HFF-Myc (cell line): Measurements from ENCODE around the gene SYNE1.

Experiments
- DNase-seq: peaks from one replicate; pipeline ENCODE4 v3.0.0-alpha.2; 2011; ENCODE audit warnings: low read depth; ENCODE audit errors: extremely low read depth
- H3K4me3 ChIP-seq: replicated peaks from 2 replicates; pipeline ENCODE4 v1.5.1; 2011; ENCODE audit warnings: low read depth, mild to moderate bottlenecking, control low read depth, low read length
- TF ChIP-seq, protein P1 (sequence below): IDR thresholded peaks from 2 replicates; pipeline ENCODE4 v1.5.1; 2012; ENCODE audit warnings: mild to moderate bottlenecking, low read depth, low read length, control low read depth; ENCODE audit errors: missing control alignments

Gene SYNE1

DNA sequence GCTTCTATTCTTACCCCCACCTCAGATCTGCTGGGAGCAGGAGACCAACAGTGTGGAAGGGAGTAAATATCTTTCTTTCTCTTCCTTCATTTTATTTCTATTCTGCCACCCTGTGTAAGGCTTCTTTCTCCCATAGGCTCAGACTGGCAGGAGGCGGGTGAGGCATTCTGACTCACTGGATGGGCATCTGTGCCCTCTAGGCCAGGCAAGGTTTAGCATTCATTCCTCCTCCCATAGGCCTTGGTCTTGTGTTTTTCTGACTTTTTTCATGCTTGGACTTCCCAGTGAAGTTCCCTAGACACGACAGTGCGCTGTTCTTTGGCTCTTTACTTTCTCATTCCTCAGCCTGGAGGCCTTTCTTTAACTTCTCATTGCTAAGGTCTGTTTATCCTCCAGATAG is 235.2 kb downstream of the SYNE1 start:
- DNase-seq: no peak
- TF ChIP-seq, protein P1, sequence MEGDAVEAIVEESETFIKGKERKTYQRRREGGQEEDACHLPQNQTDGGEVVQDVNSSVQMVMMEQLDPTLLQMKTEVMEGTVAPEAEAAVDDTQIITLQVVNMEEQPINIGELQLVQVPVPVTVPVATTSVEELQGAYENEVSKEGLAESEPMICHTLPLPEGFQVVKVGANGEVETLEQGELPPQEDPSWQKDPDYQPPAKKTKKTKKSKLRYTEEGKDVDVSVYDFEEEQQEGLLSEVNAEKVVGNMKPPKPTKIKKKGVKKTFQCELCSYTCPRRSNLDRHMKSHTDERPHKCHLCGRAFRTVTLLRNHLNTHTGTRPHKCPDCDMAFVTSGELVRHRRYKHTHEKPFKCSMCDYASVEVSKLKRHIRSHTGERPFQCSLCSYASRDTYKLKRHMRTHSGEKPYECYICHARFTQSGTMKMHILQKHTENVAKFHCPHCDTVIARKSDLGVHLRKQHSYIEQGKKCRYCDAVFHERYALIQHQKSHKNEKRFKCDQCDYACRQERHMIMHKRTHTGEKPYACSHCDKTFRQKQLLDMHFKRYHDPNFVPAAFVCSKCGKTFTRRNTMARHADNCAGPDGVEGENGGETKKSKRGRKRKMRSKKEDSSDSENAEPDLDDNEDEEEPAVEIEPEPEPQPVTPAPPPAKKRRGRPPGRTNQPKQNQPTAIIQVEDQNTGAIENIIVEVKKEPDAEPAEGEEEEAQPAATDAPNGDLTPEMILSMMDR: no peak
- no peak overlapping the region for H3K4me3 ChIP-seq

DNA sequence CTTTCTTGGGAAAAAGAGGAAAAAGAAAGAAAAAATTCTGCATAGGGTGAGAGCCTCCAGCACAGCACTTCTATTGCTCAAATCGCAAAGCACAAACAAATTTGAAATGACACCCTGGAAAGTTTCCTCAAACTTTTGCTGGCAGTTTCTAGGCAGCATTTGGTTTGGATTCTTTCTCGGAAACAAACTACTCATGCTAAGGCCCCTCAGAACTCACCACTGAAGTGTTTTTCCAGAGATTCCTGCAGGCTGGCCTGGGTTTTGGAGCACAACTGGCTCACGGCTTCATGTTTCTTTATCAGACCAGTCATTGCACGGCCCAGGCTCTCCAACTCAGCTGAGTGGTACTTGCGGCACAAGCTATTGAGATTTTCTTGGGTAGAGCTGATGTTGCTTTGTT is 237.8 kb downstream of the SYNE1 start:
- H3K4me3 ChIP-seq: no peak overlapping the region
- DNase-seq: no peak
- TF ChIP-seq, protein P1: no peak

DNA sequence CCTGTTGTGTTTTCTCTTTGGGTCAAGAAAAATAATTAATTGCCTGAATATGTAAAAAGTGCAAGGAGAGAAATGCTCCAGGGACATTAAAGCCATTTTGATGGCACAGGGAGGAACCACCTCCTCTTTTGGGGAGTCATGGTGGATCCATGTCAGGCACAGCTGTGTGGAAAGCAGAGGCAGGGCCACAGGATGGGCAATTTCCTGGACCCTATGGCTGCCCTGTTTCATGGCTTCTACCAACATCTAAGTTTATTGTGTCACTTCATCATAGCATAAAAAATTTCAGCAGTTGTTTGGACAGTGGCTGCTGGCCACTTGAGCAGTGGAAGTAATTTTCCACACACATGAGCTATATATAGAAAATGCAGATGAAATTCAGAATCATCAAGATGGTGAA is 238.2 kb downstream of the SYNE1 start:
- TF ChIP-seq, protein P1: no peak
- H3K4me3 ChIP-seq: no peak overlapping the region
- DNase-seq: no peak

DNA sequence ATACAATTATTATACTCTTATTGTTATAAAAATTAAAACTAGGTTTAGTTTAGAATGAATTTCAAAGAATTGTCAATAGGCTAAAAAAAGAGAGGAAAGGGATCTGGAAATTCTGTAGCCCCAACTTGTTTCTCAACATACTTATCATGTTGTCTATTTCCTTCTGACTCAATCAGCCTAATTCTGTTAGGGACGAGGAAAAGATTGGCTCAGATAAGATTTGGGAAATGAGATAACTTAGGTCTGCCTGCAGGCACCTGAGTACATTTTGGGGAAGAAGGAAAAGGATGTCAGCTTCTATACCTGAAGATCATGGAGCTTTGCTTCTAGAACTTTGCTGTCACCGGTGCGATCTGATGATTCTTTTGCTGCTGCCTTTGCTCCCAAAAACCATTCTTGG is 238.8 kb downstream of the SYNE1 start:
- no peak for DNase-seq
- no peak overlapping the region for H3K4me3 ChIP-seq
- TF ChIP-seq, protein P1: no peak

DNA sequence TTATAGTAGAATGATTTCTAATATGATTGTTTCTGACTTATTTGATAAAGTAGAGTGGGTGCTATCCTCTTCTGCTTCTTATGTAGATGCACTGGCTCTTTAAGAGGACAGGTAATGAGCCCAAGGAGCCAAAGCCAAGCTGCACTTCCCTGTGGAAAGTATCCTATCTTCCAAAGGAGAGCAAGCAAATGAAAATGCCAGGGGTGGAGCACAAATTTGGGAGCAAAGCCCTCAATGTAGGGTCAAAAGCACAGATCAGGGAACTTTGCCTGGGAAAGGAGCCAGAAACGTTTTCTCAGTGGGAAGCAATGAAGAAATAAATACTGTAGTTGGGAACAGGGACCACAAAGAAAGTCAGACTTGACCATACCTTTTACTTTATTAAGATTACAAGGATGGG is 242.9 kb downstream of the SYNE1 start:
- DNase-seq: no peak
- no peak overlapping the region for H3K4me3 ChIP-seq
- TF ChIP-seq, protein P1: no peak

DNA sequence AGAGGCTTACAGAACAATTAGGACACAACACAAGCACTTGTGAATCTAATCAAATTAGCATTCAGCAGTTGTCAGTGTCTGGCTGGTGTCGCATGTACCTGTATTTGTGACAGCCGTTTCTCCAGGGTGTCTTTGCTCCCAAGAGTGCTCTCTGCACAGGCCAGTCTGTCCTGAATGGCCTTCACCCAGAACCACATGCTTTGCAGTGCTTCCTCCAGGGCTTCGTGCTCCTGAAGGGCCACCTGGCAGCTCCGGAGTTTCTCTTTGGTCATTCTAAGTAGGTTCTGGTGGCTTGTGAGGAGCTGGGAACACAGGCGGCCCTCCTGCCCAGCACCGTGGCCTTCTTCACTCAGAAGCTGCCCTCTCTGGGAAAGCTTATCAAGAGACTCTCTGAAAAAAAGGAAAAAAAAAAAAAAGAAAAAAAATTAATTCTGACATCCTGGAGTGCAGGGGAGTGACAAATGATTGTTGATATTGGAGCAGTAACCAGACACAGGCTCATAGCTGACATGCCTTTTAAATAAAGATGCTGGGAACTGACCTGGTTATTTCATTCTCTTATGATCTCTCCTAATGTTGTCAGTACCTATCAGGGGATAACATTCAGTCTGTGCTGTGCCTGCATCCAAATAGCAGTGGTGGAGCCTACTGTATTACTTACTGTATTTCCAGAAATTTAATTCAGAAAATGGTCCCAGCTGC is 245.8 kb downstream of the SYNE1 start:
- TF ChIP-seq, protein P1: no peak
- no peak for DNase-seq
- H3K4me3 ChIP-seq: no peak overlapping the region

DNA sequence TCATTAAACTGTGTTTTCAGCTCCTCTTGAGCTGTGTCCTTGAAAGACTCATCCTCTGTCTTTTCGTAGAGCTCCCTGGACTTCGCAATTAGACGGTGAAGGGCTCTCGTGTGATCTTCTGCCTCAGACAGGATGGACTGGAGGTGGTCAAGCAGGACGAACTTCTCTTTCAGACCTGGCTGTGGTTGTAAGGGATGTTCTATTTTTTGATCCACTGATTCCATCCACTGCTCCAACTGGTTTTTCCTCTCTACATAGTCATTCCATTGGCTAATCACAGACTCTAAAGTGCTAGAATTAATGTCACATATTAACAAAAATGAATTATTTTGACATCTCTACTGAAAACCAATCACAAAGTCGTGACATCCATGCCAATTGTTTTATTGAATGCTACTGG is 250.1 kb downstream of the SYNE1 start:
- H3K4me3 ChIP-seq: no peak overlapping the region
- DNase-seq: no peak
- TF ChIP-seq, protein P1: no peak
